Ovary (tissue), 9 donors: ENCODE results near the gene KIAA0930. TPM values are rescaled to one million over a fixed set of nuclear protein-coding genes. Genes with fewer than 3 reads are reported as not detected.

Experiments
- DNase-seq, 5 donors: peaks; one replicate each; pipeline ENCODE4 v3.0.0-alpha.2; 2019 to 2020
- H3K27ac ChIP-seq, 2 donors: fragments of 200-600 bp; one replicate each; pipeline versions ENCODE4 v1.5.1 to v1.8.0; 2019 to 2022
- H3K27me3 ChIP-seq: fragments of 200-600 bp; one replicate; pipeline ENCODE4 v1.8.0; 2022
- H3K36me3 ChIP-seq: fragments of 200-600 bp; sonication (generic); one replicate; pipeline ENCODE4 v1.5.1; 2019
- H3K4me1 ChIP-seq: one replicate; pipeline ENCODE4 v1.8.1; 2013; ENCODE audit warnings: mild to moderate bottlenecking, moderate library complexity; ENCODE audit not compliant: insufficient read depth
- H3K4me3 ChIP-seq: fragments of 200-600 bp; sonication (generic); one replicate; pipeline ENCODE4 v1.5.1; 2017
- H3K9me3 ChIP-seq, 2 donors: fragments of 200-600 bp in 1 of 2; sonication (generic) in 1 of 2; one replicate each; pipeline versions ENCODE4 v1.5.1 to v1.8.1; 2013 to 2019; ENCODE audit warnings: mild to moderate bottlenecking in 1 of 2, moderate library complexity in 1 of 2
- CTCF ChIP-seq, 3 donors: fragments of 450-650 bp in 2 of 3; fragments of 200-600 bp in 1 of 3; IDR thresholded peaks; one replicate each; pipeline versions ENCODE4 v1.5.1 to v1.8.0; 2016 to 2022; ENCODE audit warnings: antibody characterized with exemption in 3 of 3, mild to moderate bottlenecking in 1 of 3
- EP300 ChIP-seq: sonication (generic); formaldehyde crosslinking; IDR thresholded peaks from one replicate; pipeline ENCODE4 v1.6.1; 2017; ENCODE audit warnings: antibody characterized with exemption
- POLR2A ChIP-seq: fragments of 450-650 bp; IDR thresholded peaks from one replicate; pipeline ENCODE4 v1.6.1; 2017; ENCODE audit warnings: antibody characterized with exemption, mild to moderate bottlenecking, moderate library complexity
- WGBS, 3 donors: extraction: QIAGEN DNeasy Blood & Tissue Kit in 1 of 3; methylation state at CpG; one replicate each; pipeline versions ENCODE4 v1.1.5 to v1.1.7; 2013 to 2017; 5-methylcytosine and 5-hydroxymethylcytosine counted together
- intact Hi-C, 4 donors: fragments of 100-400 bp; cut with DNase I; formaldehyde crosslinking; loops; one replicate each; pipeline versions ENCODE4 v1.11.0 to v1.15.1; 2022 to 2023
- polyA plus RNA-seq, 2 donors: library from polyadenylated mRNA; stranded (reverse); fragments of 200-250 nt in 1 of 2; fragments of 350-450 nt in 1 of 2; fragmentation: Illumina TruSeq in 1 of 2; extraction: RNeasy Lipid Tissue Mini Kit (QIAGEN cat#74804) in 1 of 2; gene quantifications; one replicate each; pipeline ENCODE4 v1.2.3, GENCODE V29; 2013 to 2014
- total RNA-seq, 7 donors: library from RNA; depleted of rRNA in 2 of 7; stranded (reverse); fragments of >200 nt in 2 of 7; fragmentation: NEBNext Ultra II Directional in 3 of 7; extraction: Animal tissue kit (Norgen Biotek cat#: 25700) in 3 of 7; gene quantifications; one replicate each; pipeline versions ENCODE4 v1.1.0 to v1.2.4, GENCODE V29; 2016 to 2023
- donor health status: DM: no; HTN: no; CAD: no; lungs with moderate emphysema.
- donor health status: DM: no; HTN: no; CAD: no.
- donor health status: Bipolar disorder and iron deficiency.
- donor health status: DM: yes; HTN: yes; CAD: no.
- donor health status: DM: no; HTN: no; CAD: no.
- donor health status: DM: yes; HTN: yes; CAD: no.

The KIAA0930 gene
- total and polyA plus RNA-seq, 9 donors: 14.8 to 40.0 (median 33.1) TPM

DNA sequence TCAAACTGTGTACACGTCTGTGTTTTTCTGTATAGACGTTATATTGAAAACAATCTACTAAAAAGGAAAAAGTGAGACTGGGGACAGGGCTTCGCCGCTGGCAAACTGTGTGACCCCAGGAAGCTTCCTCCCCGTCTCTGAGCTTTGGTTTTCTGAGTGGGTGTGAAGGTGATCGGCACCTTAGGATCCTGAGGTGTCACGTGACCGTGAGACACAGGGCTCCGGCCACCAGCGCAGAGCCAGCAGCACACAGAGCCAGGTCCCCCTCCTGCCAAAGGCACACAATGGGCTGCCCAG, 32.0 kb downstream of the KIAA0930 start:
- no peaks in the 10 kb centered on the region for H3K9me3 ChIP-seq
- H3K36me3 ChIP-seq: no peaks in the 10 kb centered on the region
- no peak for DNase-seq
- H3K27me3 ChIP-seq: no peaks in the 10 kb centered on the region
- intact Hi-C loops: no loop called here
- no peak overlapping the region for H3K4me3 ChIP-seq
- TF ChIP-seq POLR2A (no peak), EP300 (no peak), CTCF (IDR thresholded peaks at IDR 0.05) (no peak)
- H3K4me1 ChIP-seq: peaks cover 8% of the 10 kb centered on the region
- H3K27ac ChIP-seq: no peak overlapping the region
- 84 to 87% (median 86%) methylated on average over 10 of the region's 10 CpGs for WGBS, 3 donors

DNA sequence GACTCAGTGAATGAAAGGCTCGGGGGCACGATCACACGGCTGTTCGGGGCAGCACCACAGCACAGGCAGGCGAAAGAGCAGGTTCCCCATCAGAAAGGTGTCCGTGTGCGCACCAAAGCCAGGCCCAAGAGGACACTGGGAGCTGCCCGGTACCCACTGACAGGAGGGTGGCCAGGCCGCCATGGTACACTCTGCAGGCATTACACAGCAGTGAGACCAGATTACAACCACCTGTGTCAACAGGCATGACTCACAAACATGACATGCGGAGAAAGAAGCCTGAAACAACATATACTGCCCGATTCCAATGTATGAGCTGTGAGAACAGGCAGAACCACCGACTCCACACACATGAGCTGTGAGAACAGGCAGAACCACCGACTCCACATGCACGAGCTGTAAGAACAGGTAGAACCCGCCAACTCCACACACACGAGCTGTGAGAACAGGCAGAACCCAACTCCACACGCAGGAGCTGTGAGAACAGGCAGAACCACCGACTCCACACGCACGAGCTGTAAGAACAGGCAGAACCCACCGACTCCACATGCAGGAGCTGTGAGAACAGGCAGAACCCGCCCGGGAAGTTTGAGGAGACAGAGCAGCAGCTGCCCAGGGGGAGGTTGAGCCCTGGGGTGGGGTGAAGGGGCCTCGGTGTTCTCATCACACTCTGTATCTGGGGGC, 32.6 kb downstream of the KIAA0930 start:
- no peaks in the 10 kb centered on the region for H3K36me3 ChIP-seq
- H3K27ac ChIP-seq: no peak overlapping the region
- WGBS, 3 donors: 83 to 90% (median 88%) methylated on average over 24 of the region's 24 CpGs
- no peak for TF ChIP-seq EP300
- TF ChIP-seq CTCF (IDR thresholded peaks at IDR 0.05): no peak
- no peak for TF ChIP-seq POLR2A
- H3K9me3 ChIP-seq: no peaks in the 10 kb centered on the region
- H3K4me1 ChIP-seq: peaks cover 8% of the 10 kb centered on the region
- no peaks in the 10 kb centered on the region for H3K27me3 ChIP-seq
- no peak overlapping the region for H3K4me3 ChIP-seq
- intact Hi-C loops: no loop called here
- DNase-seq: no peak

DNA sequence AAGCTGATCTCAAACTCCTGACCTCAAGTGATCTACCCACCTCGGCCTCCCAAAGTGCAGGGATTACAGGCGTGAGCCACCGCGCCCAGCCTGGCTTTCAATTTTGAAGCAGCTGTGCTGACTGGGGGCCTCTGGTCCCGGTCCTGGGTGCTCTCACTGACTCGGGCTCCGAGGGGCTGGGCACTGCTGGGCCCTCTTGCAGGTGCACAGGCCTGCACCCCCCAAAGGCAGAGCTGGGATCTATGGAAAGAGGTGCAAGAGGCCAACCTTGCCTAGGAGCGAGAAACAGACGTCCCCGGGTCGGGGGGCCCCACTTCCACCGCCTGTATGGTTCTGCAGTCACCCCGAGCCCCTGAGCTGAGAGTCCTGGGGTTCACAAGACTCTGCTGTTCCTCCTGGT, 33.2 kb downstream of the KIAA0930 start:
- TF ChIP-seq CTCF (IDR thresholded peaks at IDR 0.05) (no peak), POLR2A (no peak), EP300 (no peak)
- DNase-seq: no peak
- Histone ChIP-seq H3K27ac (no peak overlapping the region), H3K27me3 (no peaks in the 10 kb centered on the region), H3K4me1 (peaks cover 7% of the 10 kb centered on the region), H3K4me3 (no peak overlapping the region), H3K36me3 (no peaks in the 10 kb centered on the region), H3K9me3 (no peaks in the 10 kb centered on the region)
- WGBS, 3 donors: 97 to 98% (median 97%) methylated on average over 13 of the region's 13 CpGs
- intact Hi-C loops: no loop called here

DNA sequence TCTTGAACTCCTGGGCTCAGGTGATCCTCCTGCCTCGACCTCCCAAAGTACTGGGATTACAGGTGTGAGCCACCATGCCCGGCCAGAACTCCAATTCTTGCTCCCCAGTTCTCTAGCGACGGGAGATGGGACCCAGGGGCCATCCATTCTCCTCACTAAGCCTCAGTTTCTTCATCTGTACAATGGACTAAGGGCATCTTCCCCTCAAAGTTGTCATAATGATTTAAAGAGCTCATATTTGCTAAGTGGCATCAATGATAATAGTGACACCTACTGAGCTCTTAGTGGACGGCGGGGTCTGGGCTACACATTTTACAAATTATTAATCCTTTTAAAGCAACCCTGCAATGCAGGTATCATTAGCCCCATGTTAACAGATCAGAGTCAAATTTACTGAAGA, 34.5 kb downstream of the KIAA0930 start:
- intact Hi-C loops: no loop called here
- Histone ChIP-seq H3K9me3 (no peaks in the 10 kb centered on the region), H3K27me3 (no peaks in the 10 kb centered on the region), H3K27ac (no peak overlapping the region), H3K4me1 (peaks cover 2% of the 10 kb centered on the region), H3K36me3 (no peaks in the 10 kb centered on the region), H3K4me3 (no peak overlapping the region)
- no peak for DNase-seq
- WGBS, 3 donors: 89 to 96% (median 94%) methylated on average over 6 of the region's 6 CpGs
- no peak for TF ChIP-seq CTCF (IDR thresholded peaks at IDR 0.05)
- TF ChIP-seq EP300: no peak
- TF ChIP-seq POLR2A: no peak
